SU-DHL-6 (cell line): Measurements from ENCODE around the gene MAP4K2.

ENCODE experiments used
- H2AFZ ChIP-seq: fragments of 200-600 bp; sonication (generic); 2 replicates; pipeline ENCODE4 v1.6.1; 2014; ENCODE audit warnings: low read depth, mild to moderate bottlenecking, moderate library complexity, mixed read lengths, antibody characterized with exemption, low read length; ENCODE audit not compliant: severe bottlenecking
- H3F3A ChIP-seq: fragments of 200-600 bp; shearing (Covaris generic); 2 replicates; pipeline ENCODE4 v1.6.0; 2016; ENCODE audit warnings: antibody characterized with exemption, mild to moderate bottlenecking; ENCODE audit not compliant: insufficient read depth
- H3K27ac ChIP-seq: fragments of 200-600 bp; sonication (generic); 2 replicates; pipeline ENCODE4 v1.5.1; 2016; ENCODE audit warnings: low read depth, mild to moderate bottlenecking, low read length, moderate library complexity, mixed read lengths
- H3K27me3 ChIP-seq: fragments of 200-600 bp; sonication (generic), shearing (Covaris generic); 2 replicates; pipeline ENCODE4 v1.6.0; 2014; ENCODE audit warnings: mild to moderate bottlenecking, low read length
- H3K36me3 ChIP-seq: fragments of 200-600 bp; sonication (generic); 2 replicates; pipeline ENCODE4 v1.6.1; 2014; ENCODE audit warnings: mild to moderate bottlenecking, low read length, mixed read lengths
- H3K4me2 ChIP-seq: fragments of 300-600, 200-600 bp; shearing (Covaris generic), sonication (generic); 2 replicates; pipeline ENCODE4 v1.6.0; 2014; ENCODE audit warnings: low read length, low read depth, mild to moderate bottlenecking; ENCODE audit not compliant: poor library complexity, severe bottlenecking
- H3K4me3 ChIP-seq: fragments of 200-600 bp; sonication (generic); 2 replicates; pipeline ENCODE4 v1.5.1; 2014; ENCODE audit warnings: antibody characterized with exemption, low read length, mild to moderate bottlenecking, mixed read lengths; ENCODE audit not compliant: insufficient read depth, poor library complexity, severe bottlenecking
- H3K79me2 ChIP-seq: fragments of 200-600 bp; sonication (generic); 2 replicates; pipeline ENCODE4 v1.6.1; 2014; ENCODE audit warnings: mild to moderate bottlenecking, low read length, moderate library complexity; ENCODE audit not compliant: insufficient read depth
- H3K9ac ChIP-seq: fragments of 200-600 bp; sonication (generic); 2 replicates; pipeline ENCODE4 v1.7.0; 2014; ENCODE audit warnings: mild to moderate bottlenecking, low read length
- H3K9me2 ChIP-seq: fragments of 200-600 bp; sonication (generic); replicated peaks from 2 replicates; pipeline ENCODE4 v1.6.1; 2014; ENCODE audit warnings: low read length; ENCODE audit not compliant: insufficient read depth
- H3K9me3 ChIP-seq: fragments of 200-600 bp; sonication (generic); 2 replicates; pipeline ENCODE4 v1.6.1; 2014; ENCODE audit warnings: low read length, mixed read lengths; ENCODE audit not compliant: insufficient read depth
- H4K20me1 ChIP-seq: fragments of 200-600 bp; sonication (generic); 2 replicates; pipeline ENCODE4 v1.6.1; 2014; ENCODE audit warnings: low read depth, mild to moderate bottlenecking, antibody characterized with exemption, low read length, moderate library complexity, mixed read lengths
- EZH2phosphoT487 ChIP-seq: fragments of 200-600 bp; sonication (generic), shearing (Covaris generic); conservative IDR thresholded peaks from 2 replicates; pipeline ENCODE4 v1.6.1; 2018; ENCODE audit warnings: mild to moderate bottlenecking, antibody characterized with exemption, low read length, moderate library complexity, mixed read lengths
- TF ChIP-seq, protein P1 (sequence below): fragments of 200-600 bp; sonication (generic); IDR thresholded peaks from one replicate; pipeline ENCODE4 v1.5.1; 2017; ENCODE audit warnings: antibody characterized with exemption, mild to moderate bottlenecking, low read length, moderate library complexity; ENCODE audit not compliant: insufficient read depth, poor library complexity, severe bottlenecking

The MAP4K2 gene

DNA sequence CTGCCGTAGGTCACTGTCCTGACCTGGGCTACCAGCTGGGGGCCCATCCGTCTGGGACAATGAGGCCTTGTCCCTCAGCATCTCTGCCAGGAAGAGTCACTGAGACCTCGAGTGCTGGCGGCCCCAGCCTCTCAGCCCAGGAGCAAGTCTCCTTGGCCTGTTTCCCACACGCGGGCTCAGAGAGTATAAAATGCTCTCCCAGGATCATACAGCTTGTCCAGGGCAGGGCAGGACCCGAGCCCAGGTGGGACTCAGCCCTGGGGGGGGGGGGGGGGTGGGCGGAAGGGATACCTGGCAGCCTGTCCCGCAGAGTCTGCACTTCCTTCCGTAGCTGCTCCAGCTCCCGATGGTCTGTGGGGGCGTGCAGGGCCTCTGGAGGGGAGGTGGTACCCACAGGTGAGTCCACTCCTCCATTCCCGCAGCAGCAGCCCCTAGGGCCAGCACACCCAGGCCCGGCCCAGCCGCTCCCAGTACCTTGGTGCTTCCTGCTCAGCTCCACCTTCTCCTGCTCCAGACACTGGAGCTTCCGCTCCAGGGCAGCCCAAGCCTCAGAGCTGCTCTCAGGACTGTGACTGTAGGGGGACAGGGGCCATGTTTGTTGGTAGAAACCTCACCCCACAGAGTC, 33.5 kb upstream of the MAP4K2 start:
- no peaks in the 10 kb centered on the region for H3K79me2 ChIP-seq
- no peaks in the 10 kb centered on the region for H3K27me3 ChIP-seq
- no peak overlapping the region for H3K4me3 ChIP-seq
- H3K4me2 ChIP-seq, result no peak overlapping the region
- H3K9me2 ChIP-seq, result no peaks in the 10 kb centered on the region
- H4K20me1 ChIP-seq, result no peaks in the 10 kb centered on the region
- TF ChIP-seq EZH2phosphoT487, result no peak
- TF ChIP-seq, protein P1, sequence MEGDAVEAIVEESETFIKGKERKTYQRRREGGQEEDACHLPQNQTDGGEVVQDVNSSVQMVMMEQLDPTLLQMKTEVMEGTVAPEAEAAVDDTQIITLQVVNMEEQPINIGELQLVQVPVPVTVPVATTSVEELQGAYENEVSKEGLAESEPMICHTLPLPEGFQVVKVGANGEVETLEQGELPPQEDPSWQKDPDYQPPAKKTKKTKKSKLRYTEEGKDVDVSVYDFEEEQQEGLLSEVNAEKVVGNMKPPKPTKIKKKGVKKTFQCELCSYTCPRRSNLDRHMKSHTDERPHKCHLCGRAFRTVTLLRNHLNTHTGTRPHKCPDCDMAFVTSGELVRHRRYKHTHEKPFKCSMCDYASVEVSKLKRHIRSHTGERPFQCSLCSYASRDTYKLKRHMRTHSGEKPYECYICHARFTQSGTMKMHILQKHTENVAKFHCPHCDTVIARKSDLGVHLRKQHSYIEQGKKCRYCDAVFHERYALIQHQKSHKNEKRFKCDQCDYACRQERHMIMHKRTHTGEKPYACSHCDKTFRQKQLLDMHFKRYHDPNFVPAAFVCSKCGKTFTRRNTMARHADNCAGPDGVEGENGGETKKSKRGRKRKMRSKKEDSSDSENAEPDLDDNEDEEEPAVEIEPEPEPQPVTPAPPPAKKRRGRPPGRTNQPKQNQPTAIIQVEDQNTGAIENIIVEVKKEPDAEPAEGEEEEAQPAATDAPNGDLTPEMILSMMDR, result no peak
- no peaks in the 10 kb centered on the region for H3K9me3 ChIP-seq
- H2AFZ ChIP-seq, result no peak overlapping the region
- H3K9ac ChIP-seq, result no peak overlapping the region
- no peaks in the 10 kb centered on the region for H3K36me3 ChIP-seq
- no peak overlapping the region for H3K27ac ChIP-seq
- H3F3A ChIP-seq, result no peaks in the 10 kb centered on the region

DNA sequence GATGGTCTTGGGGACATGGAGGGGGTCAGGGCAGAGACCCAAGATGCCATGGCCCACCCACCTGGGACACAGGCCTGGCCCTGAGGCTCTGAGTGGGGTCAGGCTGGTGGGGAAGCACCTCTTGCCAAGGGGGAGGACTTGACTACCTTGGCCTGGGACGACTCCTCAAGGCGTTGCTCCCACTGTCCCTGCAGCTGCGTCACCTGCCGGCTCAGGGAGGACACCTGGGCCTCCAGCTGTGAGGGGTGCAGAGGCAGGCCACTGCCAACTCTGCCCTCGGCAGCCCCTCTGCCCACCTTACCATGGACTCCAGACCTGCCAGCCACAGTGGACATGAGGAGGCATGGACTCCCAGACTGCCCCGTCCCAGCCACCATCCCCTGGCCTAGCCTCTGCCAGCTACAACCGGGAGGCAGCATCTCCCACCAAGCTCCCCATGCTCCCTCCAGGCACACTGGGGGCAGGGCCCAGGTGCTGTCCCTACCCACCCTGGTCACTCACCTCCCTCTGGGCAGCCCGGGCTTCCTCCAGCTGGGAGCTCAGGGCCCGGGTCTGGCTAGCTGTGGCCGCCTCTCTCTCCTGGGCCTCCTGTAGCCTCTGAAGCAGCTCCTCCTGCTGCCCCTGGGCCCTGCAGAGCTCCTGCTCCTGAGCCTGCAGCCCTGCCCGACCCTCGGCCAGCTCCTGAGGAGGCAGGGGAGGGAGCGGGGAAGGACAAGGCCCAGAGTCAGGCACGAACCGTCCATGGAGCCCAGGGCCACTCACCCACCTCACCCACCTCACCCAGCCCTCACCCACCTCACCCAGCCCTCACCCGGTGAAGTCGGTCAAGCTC, 32.8 kb upstream of the MAP4K2 start:
- TF ChIP-seq, protein P1, result no peak
- no peak for TF ChIP-seq EZH2phosphoT487
- Histone ChIP-seq H3K9me2 (no peaks in the 10 kb centered on the region), H3K9me3 (no peaks in the 10 kb centered on the region), H4K20me1 (no peaks in the 10 kb centered on the region), H3K4me2 (no peak overlapping the region), H3F3A (no peaks in the 10 kb centered on the region), H3K36me3 (no peaks in the 10 kb centered on the region), H3K27me3 (no peaks in the 10 kb centered on the region), H3K9ac (no peak overlapping the region), H3K4me3 (no peak overlapping the region), H2AFZ (no peak overlapping the region), H3K27ac (no peak overlapping the region), H3K79me2 (no peaks in the 10 kb centered on the region)

DNA sequence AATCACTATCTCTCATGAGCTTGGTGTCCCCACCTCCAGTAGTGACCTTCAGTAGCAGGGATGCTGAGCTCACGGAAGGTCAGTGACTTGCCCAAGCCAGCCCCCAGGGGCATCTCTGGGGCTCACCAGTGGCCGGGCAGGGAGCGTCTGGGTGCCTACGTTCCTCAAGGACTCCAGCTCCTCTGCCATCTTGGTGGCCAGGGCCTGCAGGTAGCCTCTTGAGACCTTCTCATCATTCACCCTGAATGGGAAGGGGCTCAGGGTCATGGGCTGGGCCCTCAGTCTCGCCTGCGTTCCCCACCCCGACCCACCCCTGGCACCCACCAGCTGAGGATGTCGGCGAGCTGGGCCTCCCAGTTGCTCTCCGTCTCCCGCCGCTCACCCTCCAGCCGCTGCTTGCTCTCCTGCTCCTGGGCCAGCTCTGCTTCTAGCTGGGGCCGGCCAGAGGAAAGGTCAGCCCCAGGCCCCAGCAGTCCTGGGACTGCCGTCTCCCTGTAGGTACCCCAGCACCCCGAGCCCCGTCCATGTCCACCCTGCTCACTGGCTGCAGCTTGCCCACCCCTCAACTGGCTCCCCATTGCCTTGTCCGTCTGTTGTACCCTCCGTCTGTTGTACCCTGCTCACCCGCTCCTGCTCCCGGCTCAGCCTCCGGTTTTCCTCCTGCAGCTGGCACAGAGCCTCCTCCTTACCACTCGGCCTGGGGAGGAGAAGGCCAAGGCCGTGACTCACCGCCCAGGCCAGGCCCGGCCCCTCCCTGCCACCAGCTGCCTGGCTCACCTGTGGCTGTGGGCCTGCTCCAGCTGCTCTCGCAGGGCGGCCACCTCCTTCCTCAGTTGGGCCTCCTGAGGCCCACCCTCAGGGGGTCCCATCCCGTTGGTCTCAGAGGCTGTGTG, 32.0 kb upstream of the MAP4K2 start:
- H4K20me1 ChIP-seq, result no peaks in the 10 kb centered on the region
- H3K36me3 ChIP-seq, result no peaks in the 10 kb centered on the region
- H3K4me2 ChIP-seq, result no peak overlapping the region
- H3K4me3 ChIP-seq, result no peak overlapping the region
- no peak overlapping the region for H3K27ac ChIP-seq
- H3K27me3 ChIP-seq, result no peaks in the 10 kb centered on the region
- no peak for TF ChIP-seq EZH2phosphoT487
- TF ChIP-seq, protein P1, result no peak
- no peaks in the 10 kb centered on the region for H3K9me3 ChIP-seq
- H3F3A ChIP-seq, result no peaks in the 10 kb centered on the region
- no peak overlapping the region for H2AFZ ChIP-seq
- no peak overlapping the region for H3K9ac ChIP-seq
- H3K9me2 ChIP-seq, result no peaks in the 10 kb centered on the region
- no peaks in the 10 kb centered on the region for H3K79me2 ChIP-seq
